Stimulated activated naive B cell treated with anti-CD40 and anti-IgM and Interleukin-4, amounts not matched to agents 10 μg/mL and 1 μg/mL and 100 μg/mL, for 72 hours (primary cell): ENCODE results near the gene SETD2.
A peak's percentile ranks its signal among the peaks of the same experiment; 100 is the strongest.

ENCODE experiments used
- ATAC-seq, 2 donors: fragments of 150-1000 bp; cut with Tn5 transposase; replicated peaks; 2 replicates each; pipeline ENCODE4 v1.10.0; 2021; ENCODE audit warnings: moderate library complexity in 1 of 2
- DNase-seq: peaks from one replicate; pipeline ENCODE4 v3.0.0; 2021
- H3K27ac Mint-ChIP-seq: one replicate; pipeline ENCODE4 v1.8.0; 2022; ENCODE audit warnings: mild to moderate bottlenecking, mixed read lengths
- H3K27me3 Mint-ChIP-seq, 2 donors: one replicate each; pipeline ENCODE4 v1.8.0; 2022; ENCODE audit warnings: mixed read lengths in 2 of 2
- H3K36me3 Mint-ChIP-seq, 2 donors: one replicate each; pipeline ENCODE4 v1.8.0; 2022; ENCODE audit warnings: mixed read lengths in 2 of 2, mild to moderate bottlenecking in 1 of 2
- H3K4me1 Mint-ChIP-seq, 2 donors: one replicate each; pipeline ENCODE4 v1.8.0; 2022; ENCODE audit warnings: mixed read lengths in 2 of 2, mild to moderate bottlenecking in 1 of 2
- H3K4me3 Mint-ChIP-seq, 2 donors: one replicate each; pipeline ENCODE4 v1.8.0; 2022; ENCODE audit warnings: mild to moderate bottlenecking in 2 of 2, mixed read lengths in 2 of 2, moderate library complexity in 1 of 2
- H3K9me3 Mint-ChIP-seq, 2 donors: one replicate each; pipeline ENCODE4 v1.8.0; 2022; ENCODE audit warnings: mixed read lengths in 2 of 2, mild to moderate bottlenecking in 1 of 2

SETD2 gene

GRCh38 chr3:46971742-46972141, 192.2 kb downstream of the SETD2 start:
- peaks cover 62 to 82% of the 10 kb centered on the region in 2 donors for H3K4me1 Mint-ChIP-seq
- no peaks in the 10 kb centered on the region for H3K27me3 Mint-ChIP-seq
- no peak for DNase-seq
- H3K36me3 Mint-ChIP-seq = peaks cover 50 to 71% of the 10 kb centered on the region in 2 donors
- peak overlapping the region; percentile 10 to 76 for H3K4me3 Mint-ChIP-seq
- no peak for ATAC-seq
- no peaks in the 10 kb centered on the region for H3K9me3 Mint-ChIP-seq
- H3K27ac Mint-ChIP-seq = peak overlapping the region; percentile 93

- Mint-ChIP-seq H3K4me1 (peaks cover 66 to 88% of the 10 kb centered on the region in 2 donors), H3K9me3 (no peaks in the 10 kb centered on the region), H3K36me3 (peaks cover 49 to 67% of the 10 kb centered on the region in 2 donors), H3K27me3 (no peaks in the 10 kb centered on the region), H3K4me3 (peak overlapping the region; percentile 10 to 76), H3K27ac (peak overlapping the region; percentile 62)
- no peak for ATAC-seq
- no peak for DNase-seq
These were observed 192.8 kb downstream of the SETD2 start for GRCh38 chr3:46971151-46971550.

- H3K9me3 Mint-ChIP-seq = no peaks in the 10 kb centered on the region
- DNase-seq (no peak), ATAC-seq (no peak)
- H3K4me1 Mint-ChIP-seq = peaks cover 71 to 94% of the 10 kb centered on the region in 2 donors
- H3K27me3 Mint-ChIP-seq = no peaks in the 10 kb centered on the region
- H3K4me3 Mint-ChIP-seq = peak overlapping the region; percentile 10 to 76
- H3K36me3 Mint-ChIP-seq = peaks cover 51 to 69% of the 10 kb centered on the region in 2 donors
- no peak overlapping the region for H3K27ac Mint-ChIP-seq
These were observed 193.4 kb downstream of the SETD2 start for GRCh38 chr3:46970391-46971091.

GRCh38 chr3:46968783-46969428, 195.0 kb downstream of the SETD2 start:
- ATAC-seq = no peak
- no peaks in the 10 kb centered on the region for H3K27me3 Mint-ChIP-seq
- no peak for DNase-seq
- H3K4me1 Mint-ChIP-seq = peaks cover 68 to 88% of the 10 kb centered on the region in 2 donors
- H3K9me3 Mint-ChIP-seq = no peaks in the 10 kb centered on the region
- H3K36me3 Mint-ChIP-seq = peaks cover 49 to 66% of the 10 kb centered on the region in 2 donors
- no peak overlapping the region for H3K4me3 Mint-ChIP-seq
- peak overlapping the region; percentile 81 for H3K27ac Mint-ChIP-seq

GRCh38 chr3:46966811-46967210, 197.1 kb downstream of the SETD2 start:
- ATAC-seq (peak; percentile 11), DNase-seq (no peak)
- Mint-ChIP-seq H3K4me1 (peaks cover 68 to 87% of the 10 kb centered on the region in 2 donors), H3K4me3 (peak overlapping the region in 1 of 2 donors; percentile 3), H3K27me3 (no peaks in the 10 kb centered on the region), H3K27ac (peak overlapping the region; percentile 79), H3K9me3 (peaks cover 0 to 2% of the 10 kb centered on the region in 2 donors), H3K36me3 (peaks cover 50 to 68% of the 10 kb centered on the region in 2 donors)
